ENCODE measurements around the gene SMU1.

The SMU1 gene

DNA sequence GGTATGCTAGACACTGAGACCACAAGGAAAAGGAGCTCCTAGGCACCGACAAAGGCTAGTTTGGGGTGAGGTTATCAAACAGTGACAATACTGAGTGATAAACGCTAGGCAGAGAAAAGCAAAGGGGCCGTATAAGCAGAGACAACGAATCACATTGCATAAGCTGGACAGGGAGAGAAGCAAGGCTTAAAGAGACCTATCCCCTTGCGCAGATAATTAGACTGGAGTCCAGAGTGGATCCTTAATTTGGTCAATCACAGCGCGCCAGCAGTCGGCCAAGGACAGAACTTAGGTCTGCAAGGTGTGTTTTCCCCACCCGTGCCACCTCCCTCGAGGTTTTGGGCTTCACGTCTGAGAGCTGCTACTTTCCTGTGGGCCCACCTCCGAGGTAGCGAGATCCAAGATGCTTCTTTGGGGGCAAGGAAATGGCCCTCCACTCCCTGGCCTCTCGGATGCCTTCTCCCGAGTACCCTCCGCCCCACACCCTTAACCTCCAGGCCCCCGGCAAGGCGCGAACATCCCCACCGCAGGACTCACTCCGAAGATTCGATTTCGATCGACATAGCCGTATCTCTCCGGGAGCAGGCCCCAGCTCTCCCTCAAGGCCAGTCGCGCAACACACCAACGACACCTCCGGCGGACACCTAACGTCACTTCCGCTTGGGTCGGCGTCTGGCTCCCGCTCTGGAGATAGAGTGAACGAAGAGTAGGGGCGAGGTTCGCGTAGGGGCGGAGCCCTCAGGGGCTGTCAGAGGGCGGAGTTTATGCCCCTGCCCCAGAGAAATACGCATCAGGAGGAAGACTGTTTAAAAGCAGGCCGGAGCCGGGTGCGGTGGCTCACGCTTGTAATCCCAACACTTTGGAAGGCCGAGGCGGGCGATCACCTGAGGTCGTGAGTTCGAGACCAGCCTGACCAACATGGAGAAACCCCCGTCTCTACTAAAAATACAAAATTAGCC is at the start of gene SMU1:
Gene SMU1, minus strand, starts transcription at position 629 of the 959 bp plus-strand sequence. Its CDS starts 66 bp downstream, at position 563.
- ATAC-seq = peak; percentile 98
- no peaks in the 10 kb centered on the region for H3K27me3 Mint-ChIP-seq
- no peaks in the 10 kb centered on the region for H3K9me3 Mint-ChIP-seq
- peak within 1 kb of the TSS; percentile 98 to 99 for H3K27ac Mint-ChIP-seq
- DNase-seq = peak; percentile 94 to 97
- peaks cover 58% of the 10 kb centered on the region for H3K4me1 Mint-ChIP-seq
- H3K4me3 Mint-ChIP-seq = peak within 1 kb of the TSS; percentile 93 to 98

DNA sequence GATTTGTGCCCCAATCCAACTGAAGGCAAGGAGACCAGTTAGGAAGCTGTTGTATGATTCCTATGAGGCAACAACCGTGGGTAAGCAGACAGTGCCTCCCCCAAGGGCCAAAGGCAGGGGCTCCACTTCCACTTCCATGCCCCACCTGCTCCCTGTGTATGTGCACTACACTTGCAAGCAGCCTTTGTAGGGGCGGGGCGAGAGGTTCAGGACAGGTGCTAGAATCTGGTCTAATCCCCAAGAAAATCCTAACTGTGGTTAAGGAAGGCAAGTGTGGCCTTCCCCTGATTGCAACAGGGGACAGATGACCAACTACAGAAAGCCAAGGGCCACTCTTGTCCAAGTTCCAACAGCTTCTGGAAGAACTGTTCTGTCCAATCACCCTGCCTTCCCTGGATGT is 49.0 kb upstream of the SMU1 start:
- Mint-ChIP-seq H3K9me3 (no peaks in the 10 kb centered on the region), H3K27me3 (no peaks in the 10 kb centered on the region), H3K4me1 (peaks cover 53% of the 10 kb centered on the region), H3K27ac (no peak overlapping the region), H3K4me3 (no peak overlapping the region)
- no peak for ATAC-seq
- no peak for DNase-seq

DNA sequence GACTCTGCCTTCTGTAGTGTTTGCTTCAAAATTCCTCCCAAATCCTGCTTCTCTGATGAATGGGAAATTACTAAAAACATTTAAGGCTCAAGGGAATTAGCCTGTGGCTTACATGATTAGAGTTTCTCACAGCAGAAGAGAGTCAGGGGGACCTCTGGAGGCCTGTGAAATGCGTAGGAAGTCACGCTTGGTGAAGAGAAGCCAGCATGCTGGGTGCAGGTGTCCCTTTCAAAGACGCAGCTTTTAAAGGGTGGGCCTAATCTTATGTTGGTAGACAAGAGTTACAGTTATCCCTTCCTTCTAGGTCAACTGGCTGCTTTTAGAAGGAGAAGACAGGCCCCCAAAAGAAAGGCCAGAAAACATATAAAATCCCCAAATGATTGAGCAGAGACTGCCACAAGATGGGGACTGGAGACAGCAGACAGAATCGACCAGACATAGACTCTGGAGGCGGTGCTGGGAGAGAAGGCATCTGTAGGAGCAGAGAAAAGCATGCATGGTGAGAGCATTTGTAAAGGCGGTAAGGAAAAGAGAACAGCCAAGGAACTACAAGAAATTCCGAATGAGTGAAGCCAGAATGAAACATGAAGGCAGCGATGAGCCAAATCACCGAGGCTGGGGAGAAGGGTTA is 48.4 kb upstream of the SMU1 start:
- Mint-ChIP-seq H3K9me3 (no peaks in the 10 kb centered on the region), H3K4me1 (peaks cover 51% of the 10 kb centered on the region), H3K4me3 (no peak overlapping the region), H3K27ac (peak overlapping the region in 1 of 2 donors; percentile 15), H3K27me3 (no peaks in the 10 kb centered on the region)
- ATAC-seq (no peak), DNase-seq (no peak)

- no peak for ATAC-seq
These were observed 47.6 kb upstream of the SMU1 start for GRCh38 chr9:33124046-33124445.

DNA sequence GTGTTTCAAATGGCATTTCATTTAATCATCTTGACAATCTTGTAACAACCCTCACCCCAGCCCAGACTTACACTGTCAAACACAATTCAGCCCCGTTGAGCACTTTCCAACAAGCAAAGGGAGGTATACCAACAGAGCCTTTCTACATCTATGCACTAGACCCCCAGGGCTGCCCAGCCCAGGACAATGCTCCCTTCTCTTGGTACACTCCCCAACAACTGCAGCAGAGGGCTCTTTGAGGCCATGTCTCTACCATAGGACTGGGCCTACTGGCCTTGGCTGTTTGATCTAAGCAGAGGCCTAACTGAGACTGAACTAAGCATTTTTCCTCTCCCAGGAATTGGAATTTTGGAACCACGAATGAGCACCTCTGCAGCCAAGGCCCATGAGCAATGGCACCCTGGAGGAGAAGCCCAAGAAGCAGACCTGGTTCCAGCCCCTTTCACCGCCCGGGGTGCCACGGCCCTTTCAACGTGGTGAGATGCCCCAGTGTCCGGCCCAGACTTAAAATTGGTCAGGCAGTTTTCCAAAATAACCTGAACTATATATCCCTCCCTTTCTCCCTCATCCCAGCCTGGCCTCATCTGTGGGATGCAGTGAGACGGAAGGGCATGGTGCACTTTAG is 47.0 kb upstream of the SMU1 start:
- peak overlapping the region; percentile 59 to 60 for H3K27ac Mint-ChIP-seq
- H3K9me3 Mint-ChIP-seq = no peaks in the 10 kb centered on the region
- ATAC-seq = no peak
- peaks cover 44% of the 10 kb centered on the region for H3K4me1 Mint-ChIP-seq
- no peaks in the 10 kb centered on the region for H3K27me3 Mint-ChIP-seq
- H3K4me3 Mint-ChIP-seq = no peak overlapping the region
- DNase-seq = no peak

More at GRCh38 chr9:33124046-33124445, 47.6 kb upstream of the SMU1 start:
- Mint-ChIP-seq H3K27ac (peak overlapping the region in 1 of 2 donors; percentile 59), H3K4me1 (peaks cover 45% of the 10 kb centered on the region), H3K4me3 (no peak overlapping the region), H3K9me3 (no peaks in the 10 kb centered on the region), H3K27me3 (no peaks in the 10 kb centered on the region)
- no peak for DNase-seq

- no peak overlapping the region for H3K27ac Mint-ChIP-seq
- ATAC-seq = no peak
- no peaks in the 10 kb centered on the region for H3K9me3 Mint-ChIP-seq
- peaks cover 42% of the 10 kb centered on the region for H3K4me1 Mint-ChIP-seq
- H3K4me3 Mint-ChIP-seq = no peak overlapping the region
- no peak for DNase-seq
- H3K27me3 Mint-ChIP-seq = no peaks in the 10 kb centered on the region
These were observed 44.1 kb upstream of the SMU1 start for GRCh38 chr9:33120620-33121019.

DNA sequence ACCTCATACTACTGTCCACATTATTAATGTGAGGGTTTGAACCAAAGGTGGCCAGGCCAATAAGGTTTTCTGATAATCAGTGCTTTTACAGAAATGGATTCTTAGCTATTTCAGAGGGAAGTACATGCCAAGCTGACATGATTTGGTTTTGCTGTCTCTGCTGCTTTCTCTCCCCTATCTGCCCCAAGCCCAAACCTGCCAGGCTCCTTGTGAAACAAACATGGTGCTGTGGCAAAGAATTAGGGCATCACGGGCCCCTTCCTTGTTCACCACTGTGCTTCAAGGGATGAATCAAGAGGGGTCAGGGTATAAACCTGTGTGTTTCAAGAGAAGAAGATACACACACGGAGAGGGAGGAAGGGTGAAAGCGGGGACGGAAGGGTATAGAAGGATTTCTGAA is 41.3 kb upstream of the SMU1 start:
- Mint-ChIP-seq H3K27ac (peak overlapping the region in 1 of 2 donors; percentile 10), H3K4me3 (no peak overlapping the region), H3K4me1 (peaks cover 35% of the 10 kb centered on the region), H3K9me3 (no peaks in the 10 kb centered on the region), H3K27me3 (no peaks in the 10 kb centered on the region)
- no peak for DNase-seq
- no peak for ATAC-seq

DNA sequence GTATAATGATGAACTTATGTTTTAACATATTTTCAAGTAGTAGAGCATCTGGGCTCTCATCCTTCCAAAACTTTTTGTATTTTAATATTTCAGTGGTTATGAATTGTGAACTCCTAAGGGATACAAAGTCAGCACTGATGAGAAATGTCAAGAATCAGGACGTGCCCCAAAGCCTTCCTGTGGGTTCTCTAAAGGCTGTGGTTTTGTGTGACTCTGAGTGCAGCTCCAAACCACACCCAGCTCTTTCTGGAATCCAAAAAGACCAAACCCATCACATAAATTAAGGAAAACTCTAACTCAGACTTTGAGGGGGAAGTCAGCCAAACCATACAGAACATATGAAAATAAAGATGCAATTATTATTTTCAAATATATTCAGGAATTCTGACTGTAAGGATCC is 40.8 kb upstream of the SMU1 start:
- Mint-ChIP-seq H3K4me1 (peaks cover 35% of the 10 kb centered on the region), H3K27me3 (no peaks in the 10 kb centered on the region), H3K4me3 (no peak overlapping the region), H3K27ac (peak overlapping the region in 1 of 2 donors; percentile 57), H3K9me3 (no peaks in the 10 kb centered on the region)
- ATAC-seq = no peak
- no peak for DNase-seq

- peak overlapping the region in 1 of 2 donors; percentile 40 for H3K27ac Mint-ChIP-seq
These were observed 40.4 kb upstream of the SMU1 start for GRCh38 chr9:33116860-33117259.

DNA sequence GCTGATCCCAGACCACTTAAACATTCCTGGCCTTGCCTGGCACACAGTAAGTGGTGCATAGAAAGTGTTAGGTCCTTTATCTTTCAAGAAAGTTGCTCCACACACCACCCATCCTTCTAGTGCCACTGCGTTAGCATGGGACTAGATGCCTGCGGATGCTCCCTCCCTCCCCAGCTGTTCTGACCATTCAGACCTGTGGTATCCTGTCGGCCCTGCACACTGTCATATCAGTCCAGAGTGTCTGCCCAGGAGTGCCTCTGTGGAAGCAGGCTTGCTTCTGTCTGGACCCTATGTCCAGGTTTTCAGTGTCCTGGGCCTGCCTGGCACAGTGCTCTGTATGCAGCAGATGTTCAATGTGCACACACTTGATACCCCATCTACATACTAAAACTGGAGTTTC is 38.3 kb upstream of the SMU1 start:
- Mint-ChIP-seq H3K4me1 (peaks cover 37% of the 10 kb centered on the region), H3K27me3 (no peaks in the 10 kb centered on the region), H3K9me3 (no peaks in the 10 kb centered on the region), H3K27ac (no peak overlapping the region), H3K4me3 (no peak overlapping the region)
- no peak for DNase-seq
- ATAC-seq = no peak

More at GRCh38 chr9:33116860-33117259, 40.4 kb upstream of the SMU1 start:
- Mint-ChIP-seq H3K27me3 (no peaks in the 10 kb centered on the region), H3K4me3 (no peak overlapping the region), H3K9me3 (no peaks in the 10 kb centered on the region), H3K4me1 (peaks cover 33% of the 10 kb centered on the region)
- DNase-seq (no peak), ATAC-seq (no peak)

GRCh38 chr9:33113799-33114547 is 37.5 kb upstream of the SMU1 start:
- Mint-ChIP-seq H3K27ac (peak overlapping the region in 1 of 2 donors; percentile 59), H3K27me3 (no peaks in the 10 kb centered on the region), H3K4me1 (peaks cover 36% of the 10 kb centered on the region), H3K4me3 (no peak overlapping the region), H3K9me3 (no peaks in the 10 kb centered on the region)
- ATAC-seq = no peak
- no peak for DNase-seq

- DNase-seq (no peak), ATAC-seq (no peak)
- H3K27me3 Mint-ChIP-seq = no peaks in the 10 kb centered on the region
- H3K27ac Mint-ChIP-seq = peak overlapping the region in 1 of 2 donors; percentile 54
- no peaks in the 10 kb centered on the region for H3K9me3 Mint-ChIP-seq
- peaks cover 18% of the 10 kb centered on the region for H3K4me1 Mint-ChIP-seq
- H3K4me3 Mint-ChIP-seq = no peak overlapping the region
These were observed 35.6 kb upstream of the SMU1 start for GRCh38 chr9:33112094-33112493.

DNA sequence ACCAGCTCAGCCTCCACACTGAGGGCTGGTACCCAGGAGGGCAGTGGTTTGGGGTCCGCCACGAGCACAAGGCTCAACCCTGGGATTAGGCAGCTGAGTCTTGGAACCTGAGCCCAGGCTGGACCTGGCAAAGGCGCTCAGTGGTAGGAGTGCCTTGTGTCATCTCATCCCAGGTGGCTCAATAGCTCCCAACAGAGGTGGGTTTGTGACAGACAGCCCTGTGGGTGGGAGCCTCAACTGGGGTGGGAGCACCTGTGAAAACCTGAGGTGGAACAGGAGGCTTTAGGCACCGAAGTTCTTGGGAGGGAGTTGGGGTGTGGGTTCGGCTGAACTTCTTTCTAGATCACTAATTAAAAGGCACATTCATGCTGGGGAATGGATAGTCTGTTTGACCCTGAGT is 35.2 kb upstream of the SMU1 start:
- H3K27me3 Mint-ChIP-seq = no peaks in the 10 kb centered on the region

DNA sequence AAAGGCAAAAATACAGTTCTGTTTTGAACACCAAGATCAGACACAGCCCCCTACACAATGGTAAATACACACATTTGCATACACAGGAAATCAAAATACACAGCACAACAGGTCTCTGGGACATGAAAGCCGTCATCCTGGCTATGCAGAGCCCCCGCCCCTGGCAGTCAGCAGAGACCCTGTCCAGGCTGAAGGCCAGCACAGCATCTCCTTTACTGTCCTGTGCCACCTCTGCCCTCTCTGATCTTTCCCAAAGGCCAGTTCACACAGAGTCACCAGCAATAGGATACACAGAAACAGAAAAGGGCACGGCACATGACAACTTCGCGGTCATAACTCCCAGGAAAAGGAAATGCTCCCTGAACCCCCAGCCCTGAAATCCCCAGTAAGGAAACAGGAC is 34.2 kb upstream of the SMU1 start:
- ATAC-seq (no peak), DNase-seq (no peak)
- Mint-ChIP-seq H3K4me3 (no peak overlapping the region), H3K9me3 (no peaks in the 10 kb centered on the region), H3K27ac (peak overlapping the region; percentile 19 to 72), H3K27me3 (no peaks in the 10 kb centered on the region), H3K4me1 (peaks cover 13% of the 10 kb centered on the region)

More for the DNA sequence above, 35.2 kb upstream of the SMU1 start:
- H3K27ac Mint-ChIP-seq = peak overlapping the region in 1 of 2 donors; percentile 54
- DNase-seq (no peak), ATAC-seq (no peak)
- H3K4me3 Mint-ChIP-seq = no peak overlapping the region
- peaks cover 13% of the 10 kb centered on the region for H3K4me1 Mint-ChIP-seq
- H3K9me3 Mint-ChIP-seq = no peaks in the 10 kb centered on the region

All from stimulated activated naive CD8-positive, alpha-beta T cell treated with anti-CD3 and anti-CD28 coated beads, Interleukin-15, amount 100 ng/mL, for 72 hours (primary cell).